ENCODE measurements around the gene PCDHGA9.

GRCh38 chr5:141359790-141360426 is 42.7 kb upstream of the PCDHGA9 start, which contains the start of gene PCDHGB2:
- TF ChIP-seq CTCF (optimal IDR thresholded peaks at IDR 0.05 in 1 of 3, IDR thresholded peaks at IDR 0.05 in 1 of 3, conservative IDR thresholded peaks at IDR 0.05 in 1 of 3; ENCODE audit: extremely low read depth in 1 of 3, insufficient read depth in 2 of 3, low read length in 3 of 3): peak in 2 of 3 experiments; percentile 4 to 28
- no peak for TF ChIP-seq EZH2 (IDR thresholded peaks at IDR 0.05; ENCODE audit: low read length)

Data from keratinocyte (primary cell).